ENCODE results near the gene RAB7A.
A peak's percentile ranks its signal among the peaks of the same experiment; 100 is the strongest.

Gene RAB7A

GRCh38 chr3:128726023-128727016 lies at the start of gene RAB7A:
RAB7A (plus strand) TSS chr3:128726183; CDS start chr3:128795368, 69,185 bp downstream.
- DNase-seq: peak; percentile 99

DNA sequence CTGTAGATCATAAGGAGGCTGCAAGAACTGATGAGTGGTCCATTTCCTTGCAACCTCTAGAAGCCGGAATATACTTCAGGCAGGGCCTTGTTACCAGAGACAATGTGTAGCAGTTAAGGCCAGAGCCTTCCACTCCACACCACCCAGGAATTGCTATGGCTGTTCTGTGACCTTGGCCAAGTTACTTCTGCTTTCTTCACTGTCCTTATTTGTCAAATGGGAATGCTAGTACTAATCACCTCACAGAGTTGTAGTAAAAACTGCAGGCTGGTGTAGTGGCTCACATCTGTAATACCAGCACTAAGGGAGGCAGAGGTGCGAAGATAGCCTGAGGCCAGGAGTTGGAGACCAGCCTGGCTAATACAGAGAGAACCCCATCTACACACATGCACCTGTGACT lies 46.6 kb upstream of the RAB7A start:
- DNase-seq: no peak

DNA sequence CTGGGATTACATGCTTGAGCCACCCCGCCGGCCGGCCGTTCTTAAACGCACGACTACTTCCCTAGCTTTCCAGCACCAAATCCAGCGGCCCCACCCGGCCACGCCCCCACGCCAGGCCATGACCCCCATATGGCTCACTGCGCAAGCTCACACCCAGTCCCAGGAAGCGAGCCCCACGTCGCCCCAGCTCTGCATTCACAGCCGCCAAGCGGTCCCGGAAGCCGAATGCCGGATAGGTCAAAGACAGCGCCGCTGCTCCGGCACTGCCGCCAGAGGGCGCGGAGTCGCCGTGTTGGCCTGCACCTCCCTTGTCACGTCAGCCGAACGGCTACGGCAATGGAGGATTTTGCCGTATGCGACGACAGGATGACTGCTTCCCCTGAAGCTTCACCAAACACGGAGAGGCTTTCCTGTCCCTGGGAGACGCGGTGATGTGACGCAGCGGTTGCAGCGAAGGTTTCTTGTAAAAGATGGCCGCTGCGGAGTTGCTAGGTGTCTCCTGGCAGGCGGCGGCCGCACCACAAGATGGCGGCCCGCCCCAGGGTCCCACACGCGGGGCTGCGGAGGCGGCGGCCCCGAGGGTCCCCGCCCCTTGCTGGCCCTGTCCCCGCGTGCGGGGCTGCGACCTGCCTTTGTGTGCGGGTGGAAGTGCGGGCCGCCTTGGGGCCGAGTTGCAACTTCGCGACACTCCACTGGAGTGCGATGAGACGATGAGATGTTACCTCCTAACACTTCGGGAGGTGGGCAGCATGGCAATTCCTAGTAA lies 45.2 kb upstream of the RAB7A start:
- peak; percentile 99 for DNase-seq

- DNase-seq: peak; percentile 53
Observed at GRCh38 chr3:128681369-128681829, 44.6 kb upstream of the RAB7A start.

- DNase-seq: no peak
Observed at GRCh38 chr3:128683957-128684356, 42.0 kb upstream of the RAB7A start.

- no peak for DNase-seq
Observed at GRCh38 chr3:128684986-128685726, 40.8 kb upstream of the RAB7A start.

DNA sequence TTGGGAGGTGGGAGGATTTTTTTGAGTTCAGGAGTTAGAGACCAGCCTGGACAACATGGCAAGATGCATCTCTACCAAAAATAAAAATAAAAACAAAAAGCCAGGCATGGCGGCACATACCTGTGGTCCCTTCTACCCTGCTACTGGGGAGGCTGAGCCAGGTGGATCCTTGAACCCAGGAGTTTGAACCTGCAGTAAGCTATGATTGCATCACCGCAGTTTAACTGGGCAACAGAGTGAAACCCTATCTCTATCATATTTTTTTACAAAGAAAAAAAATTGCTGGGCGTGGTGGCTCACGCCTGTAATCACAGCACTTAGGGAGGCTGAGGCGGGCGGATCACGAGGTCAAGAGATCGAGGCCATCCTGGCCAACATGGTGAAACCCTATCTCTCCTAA lies 39.5 kb upstream of the RAB7A start:
- no peak for DNase-seq

DNA sequence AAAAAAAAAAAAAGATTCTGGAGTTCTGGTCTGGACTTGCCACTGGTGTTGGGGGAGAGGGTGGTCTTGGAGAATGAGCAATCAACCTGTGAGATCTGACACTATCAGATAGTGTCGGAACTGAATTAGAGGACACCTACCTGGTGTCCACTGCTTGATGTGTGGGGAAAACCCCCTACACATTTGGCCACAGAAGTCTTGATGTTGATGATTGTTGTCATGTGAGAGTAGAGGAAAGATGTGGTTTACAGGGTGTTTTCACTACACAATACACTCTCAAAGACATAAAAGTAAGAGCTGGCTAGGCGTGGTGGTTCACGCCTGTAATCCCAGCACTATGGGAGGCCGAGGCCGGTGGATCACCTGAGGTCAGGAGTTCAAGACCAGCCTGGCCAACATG lies 36.9 kb upstream of the RAB7A start:
- DNase-seq: no peak

GRCh38 chr3:128693696-128694095 lies 32.3 kb upstream of the RAB7A start:
- no peak for DNase-seq

DNA sequence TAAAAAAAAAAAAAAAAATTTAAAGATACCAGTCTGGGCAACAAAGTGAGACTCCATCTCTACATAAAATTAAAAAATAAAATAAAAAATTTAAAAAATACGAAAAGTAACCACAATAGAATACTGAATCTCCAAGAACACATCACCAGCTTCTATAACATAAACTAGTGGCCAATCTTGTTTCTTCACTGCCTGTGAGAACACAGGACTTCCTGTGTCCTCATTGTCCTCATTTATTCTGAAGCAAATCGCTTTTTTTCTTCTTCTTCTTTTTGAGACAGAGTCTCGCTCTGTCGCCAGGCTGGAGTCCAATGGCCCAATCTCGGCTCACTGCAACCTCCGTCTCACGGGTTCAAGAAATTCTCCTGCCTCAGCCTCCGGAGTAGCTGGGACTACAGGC lies 28.6 kb upstream of the RAB7A start:
- DNase-seq: no peak

DNA sequence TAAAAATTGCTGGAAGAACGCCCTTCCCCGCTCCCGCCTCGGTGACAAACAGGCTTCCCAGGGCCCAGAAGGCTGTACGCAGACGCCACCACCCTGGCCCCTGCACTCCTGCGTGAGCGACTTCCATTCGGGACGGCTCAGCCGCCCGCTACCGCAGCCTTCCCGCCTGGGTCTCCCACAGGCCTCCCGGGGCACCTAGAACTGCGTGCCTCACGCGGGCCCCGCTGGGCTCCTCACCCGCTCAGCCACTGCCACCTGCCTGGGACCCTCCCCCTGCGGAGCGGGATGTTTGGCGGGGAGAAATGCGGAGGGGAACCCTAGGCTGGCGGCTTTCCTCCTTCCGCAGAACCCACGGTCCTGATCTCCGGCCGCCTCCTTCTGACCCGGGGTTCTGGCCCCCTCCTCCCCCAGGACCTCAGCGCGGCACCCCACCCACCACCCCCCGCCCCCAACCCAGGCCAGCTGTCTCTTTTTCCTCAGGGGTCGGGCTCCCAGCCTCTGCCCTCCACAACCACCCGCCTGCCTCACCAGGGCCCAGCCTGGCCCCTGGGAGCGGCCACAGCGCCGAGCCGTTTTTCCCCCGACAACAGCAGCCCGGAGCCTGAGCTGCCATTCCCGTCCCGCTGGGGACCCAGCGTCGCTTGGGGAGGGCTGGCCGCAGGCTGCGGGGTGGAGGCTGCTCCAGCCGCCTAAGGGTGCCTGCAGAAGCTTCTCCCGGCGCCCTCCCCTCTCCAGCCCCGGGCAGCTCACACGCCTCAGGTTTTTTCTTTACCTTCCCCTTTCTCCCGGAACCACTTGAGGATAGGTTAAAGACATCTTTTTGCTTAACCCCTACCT lies 27.6 kb upstream of the RAB7A start:
- DNase-seq: no peak

DNA sequence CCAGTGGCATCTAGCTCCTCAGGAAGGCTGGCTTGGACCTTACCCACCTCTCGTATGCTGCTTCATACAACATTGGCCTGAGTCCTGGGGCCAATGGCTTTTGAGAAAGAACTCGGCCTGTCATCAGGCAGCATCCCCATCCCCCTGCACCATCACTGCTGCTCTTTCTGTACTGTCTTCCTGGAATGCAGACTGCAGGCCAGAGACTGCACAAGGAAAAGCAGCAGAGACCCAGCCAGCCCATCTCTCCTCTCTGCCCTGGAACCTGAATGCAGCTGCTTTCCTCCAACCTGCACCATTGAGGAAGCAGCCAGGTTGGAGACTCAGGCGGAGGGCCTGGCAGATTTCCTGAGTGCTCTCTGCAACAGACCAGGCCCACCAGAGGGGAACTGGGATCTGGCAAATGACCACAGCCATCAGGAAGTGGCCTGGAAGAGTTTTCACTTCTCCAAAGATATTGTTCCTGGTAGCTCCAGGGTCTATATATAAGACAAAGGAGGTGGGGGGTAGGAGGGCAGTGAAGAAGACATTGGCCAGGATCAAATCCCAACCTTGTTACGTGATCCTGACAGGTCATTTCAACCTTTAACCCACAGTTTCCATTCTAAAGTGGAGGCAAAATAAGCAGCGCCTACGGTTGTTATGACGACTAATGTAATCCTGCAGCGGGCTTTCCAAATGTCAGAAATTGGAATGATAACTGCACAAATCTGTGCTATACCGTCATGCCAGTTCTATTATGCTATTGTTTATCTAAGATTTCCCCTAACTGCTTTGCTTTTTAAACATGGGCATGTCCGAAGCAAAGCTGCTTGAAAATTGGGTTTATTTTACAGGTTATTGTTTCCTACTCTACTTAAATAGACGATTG lies 24.4 kb upstream of the RAB7A start:
- no peak for DNase-seq

DNA sequence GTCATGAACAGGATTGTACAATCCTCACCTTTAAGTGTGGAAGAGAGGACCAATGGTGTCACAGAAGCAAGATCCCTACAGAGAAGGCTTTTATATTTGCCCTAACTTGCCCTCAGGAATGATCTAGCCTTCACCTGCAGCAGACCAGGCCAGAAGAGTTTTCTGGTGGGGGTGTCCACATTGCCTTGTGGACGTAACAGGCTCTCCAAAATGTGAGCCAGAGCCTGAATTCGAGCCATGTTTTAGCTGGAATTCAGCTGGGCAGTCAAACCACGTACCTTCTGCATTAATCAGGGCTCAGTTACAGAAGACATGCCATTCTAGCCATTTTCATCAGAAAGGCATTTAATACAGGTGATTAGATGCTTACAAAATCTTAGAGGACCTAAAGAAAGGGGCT lies 23.6 kb upstream of the RAB7A start:
- no peak for DNase-seq

GRCh38 chr3:128703561-128703960 lies 22.4 kb upstream of the RAB7A start:
- no peak for DNase-seq

GRCh38 chr3:128706086-128706615 lies 19.8 kb upstream of the RAB7A start:
- no peak for DNase-seq

- no peak for DNase-seq
Observed at GRCh38 chr3:128707928-128708494, 18.0 kb upstream of the RAB7A start.

GRCh38 chr3:128709038-128709437 lies 16.9 kb upstream of the RAB7A start:
- DNase-seq: no peak

GRCh38 chr3:128709506-128710210 lies 16.3 kb upstream of the RAB7A start:
- no peak for DNase-seq

- DNase-seq: no peak
Observed at GRCh38 chr3:128710816-128711433, 15.1 kb upstream of the RAB7A start.
